ENCODE data around the gene PKNOX2. TPM values are rescaled to one million over a fixed set of nuclear protein-coding genes. Genes with fewer than 3 reads are reported as not detected.

The PKNOX2 gene
- polyA plus RNA-seq, 2 of the 4 experiments (the other 2 are of a cell fraction) = not detected

DNA sequence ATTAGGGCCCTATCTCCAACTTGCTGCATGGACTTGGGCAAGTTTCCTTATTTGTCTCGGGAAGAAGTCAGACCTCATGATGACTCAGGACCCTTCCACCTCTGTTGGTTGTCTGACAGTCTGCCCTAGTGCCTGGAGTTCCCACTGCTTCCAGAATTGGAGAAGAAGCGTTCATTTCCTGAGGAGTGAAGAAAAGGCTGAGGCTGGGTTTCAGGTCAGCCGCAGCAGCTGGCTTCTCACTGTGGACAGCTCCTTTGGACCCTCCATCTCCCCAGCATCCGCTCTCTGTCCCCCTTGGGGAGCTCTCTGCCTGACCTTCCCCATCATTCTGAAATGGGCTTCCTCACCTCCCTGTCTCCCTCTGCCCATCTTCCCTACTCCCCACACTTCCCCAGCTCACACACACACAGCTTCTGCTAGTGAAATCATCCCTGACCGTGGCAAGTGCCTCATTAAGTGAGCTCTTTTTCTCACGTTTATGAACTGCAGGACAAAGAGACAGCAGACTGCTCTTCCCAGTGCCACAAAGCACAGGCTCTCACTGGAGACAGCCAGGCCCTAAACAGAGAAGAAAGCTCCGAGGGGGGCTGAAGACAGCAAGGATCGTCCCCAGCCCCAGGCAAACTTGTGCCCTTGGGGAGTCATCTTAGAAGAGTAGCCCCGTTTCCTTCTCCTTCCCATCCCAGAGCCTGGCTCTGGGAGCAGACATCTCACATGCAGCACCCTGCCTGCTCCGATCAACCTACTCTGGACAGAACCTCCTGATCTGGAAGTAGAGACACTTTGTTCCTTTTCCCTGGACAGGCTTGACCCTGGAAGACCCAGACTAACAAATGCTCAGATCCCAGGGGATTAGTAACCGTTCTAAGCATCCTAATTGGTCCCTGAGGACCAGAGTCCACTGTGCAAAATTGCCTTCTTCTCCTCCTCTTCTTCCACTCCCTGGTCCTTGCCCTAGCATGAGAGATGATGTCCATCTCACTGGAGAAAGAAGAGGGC is 173.6 kb downstream of the PKNOX2 start:
- no peak for DNase-seq (ENCODE audit: low read depth in 1 of 2, low spot score in 1 of 2)
- ATAC-seq = no peak
- POLR2A ChIA-PET = no interaction called here
- Histone ChIP-seq H3K27ac (no peak overlapping the region), H3K4me3 (no peak overlapping the region), H3K9me3 (no peaks in the 10 kb centered on the region), H3K4me2 (no peak overlapping the region), H3K4me1 (no peaks in the 10 kb centered on the region)
- 25% methylated on average over 10 of the region's 11 CpGs for WGBS (ENCODE audit: missing lambda C conversion rate)
- TF ChIP-seq RNF2 (IDR thresholded peaks at IDR 0.05; ENCODE audit: borderline replicate concordance, low read depth) = no peak
- TF ChIP-seq, protein P1, sequence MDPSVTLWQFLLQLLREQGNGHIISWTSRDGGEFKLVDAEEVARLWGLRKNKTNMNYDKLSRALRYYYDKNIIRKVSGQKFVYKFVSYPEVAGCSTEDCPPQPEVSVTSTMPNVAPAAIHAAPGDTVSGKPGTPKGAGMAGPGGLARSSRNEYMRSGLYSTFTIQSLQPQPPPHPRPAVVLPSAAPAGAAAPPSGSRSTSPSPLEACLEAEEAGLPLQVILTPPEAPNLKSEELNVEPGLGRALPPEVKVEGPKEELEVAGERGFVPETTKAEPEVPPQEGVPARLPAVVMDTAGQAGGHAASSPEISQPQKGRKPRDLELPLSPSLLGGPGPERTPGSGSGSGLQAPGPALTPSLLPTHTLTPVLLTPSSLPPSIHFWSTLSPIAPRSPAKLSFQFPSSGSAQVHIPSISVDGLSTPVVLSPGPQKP (IDR thresholded peaks at IDR 0.05; ENCODE audit: low read depth, low read length) = no peak
- TF ChIP-seq RCOR1 (IDR thresholded peaks at IDR 0.05; ENCODE audit: low read depth, low read length) = no peak
- TF ChIP-seq ZSCAN20 (CRISPR knock-in tag; IDR thresholded peaks at IDR 0.05) = no peak
- TF ChIP-seq HOXA7 (CRISPR knock-in tag; IDR thresholded peaks at IDR 0.05) = no peak
- no peak for TF ChIP-seq BHLHE40 (IDR thresholded peaks at IDR 0.05; ENCODE audit: low read depth, low read length)
- TF ChIP-seq, protein P2, sequence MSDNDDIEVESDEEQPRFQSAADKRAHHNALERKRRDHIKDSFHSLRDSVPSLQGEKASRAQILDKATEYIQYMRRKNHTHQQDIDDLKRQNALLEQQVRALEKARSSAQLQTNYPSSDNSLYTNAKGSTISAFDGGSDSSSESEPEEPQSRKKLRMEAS (IDR thresholded peaks at IDR 0.05) = no peak
- TF ChIP-seq ZFP36 (IDR thresholded peaks at IDR 0.05; ENCODE audit: borderline replicate concordance, partially characterized antibody) = no peak
- TF ChIP-seq EHMT2 (IDR thresholded peaks at IDR 0.05; ENCODE audit: low read depth) = no peak
- no peak for TF ChIP-seq MAFK (IDR thresholded peaks at IDR 0.05; ENCODE audit: partially characterized antibody)
- TF ChIP-seq GATA3 (IDR thresholded peaks at IDR 0.05; ENCODE audit: borderline replicate concordance) = no peak
- no peak for FAIRE-seq
- CTCF ChIA-PET = no interaction called here

GRCh38 chr11:125338886-125339811 is 174.6 kb downstream of the PKNOX2 start:
- no peak for FAIRE-seq
- ATAC-seq = no peak
- 56% methylated on average over 17 of the region's 17 CpGs for WGBS (ENCODE audit: missing lambda C conversion rate)
- ChIA-PET POLR2A (no interaction called here), CTCF (no interaction called here)
- no peak overlapping the region for H3K4me3 ChIP-seq
- no peaks in the 10 kb centered on the region for H3K9me3 ChIP-seq
- no peak for TF ChIP-seq CBX8 (IDR thresholded peaks at IDR 0.05)
- no peak overlapping the region for H3K4me2 ChIP-seq
- no peaks in the 10 kb centered on the region for H3K4me1 ChIP-seq
- H3K27ac ChIP-seq = no peak overlapping the region
- DNase-seq (ENCODE audit: low read depth in 1 of 2, low spot score in 1 of 2) = no peak

DNA sequence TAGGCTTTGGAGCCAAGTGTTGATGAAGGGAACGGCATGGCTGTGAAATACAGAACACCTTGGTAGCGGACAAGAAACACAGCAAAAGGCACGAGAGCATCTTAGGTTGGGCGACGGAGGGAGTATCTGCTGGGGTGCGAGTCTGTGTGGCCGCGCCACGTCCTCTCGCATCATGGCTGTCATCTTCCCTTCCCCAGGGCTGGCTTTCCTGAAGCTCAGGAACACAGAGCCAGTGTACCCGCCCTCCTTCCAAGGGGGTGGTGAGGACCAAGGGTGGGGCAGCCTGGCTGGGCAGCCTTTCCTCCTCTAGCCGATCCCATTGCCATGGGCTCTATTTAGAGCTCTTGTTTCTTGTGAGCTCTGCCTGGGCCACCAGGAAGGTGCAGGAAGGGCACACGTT is 177.1 kb downstream of the PKNOX2 start:
- POLR2A ChIA-PET = no interaction called here
- ATAC-seq (no peak), FAIRE-seq (no peak), DNase-seq (ENCODE audit: low read depth in 1 of 2, low spot score in 1 of 2) (no peak)
- WGBS (ENCODE audit: missing lambda C conversion rate) = 60% methylated on average over 8 of the region's 13 CpGs
- Histone ChIP-seq H3K27ac (no peak overlapping the region), H3K4me3 (no peak overlapping the region), H3K4me1 (no peaks in the 10 kb centered on the region), H3K4me2 (no peak overlapping the region), H3K9me3 (no peaks in the 10 kb centered on the region)
- CTCF ChIA-PET = interaction anchor here (0.7 to 1.9 kb wide), 2 partner anchors 9 to 23 kb away, joined by 3 to 8 read pairs; no protein-coding TSS in a partner anchor
- no peak for TF ChIP-seq REST (IDR thresholded peaks at IDR 0.05)
- TF ChIP-seq FOXS1 (CRISPR knock-in tag; IDR thresholded peaks at IDR 0.05) = no peak
- no peak for TF ChIP-seq RCOR1 (IDR thresholded peaks at IDR 0.05; ENCODE audit: low read depth, low read length)
- no peak for TF ChIP-seq CBX2 (IDR thresholded peaks at IDR 0.05; ENCODE audit: borderline replicate concordance, low read depth)
- TF ChIP-seq HES2 (IDR thresholded peaks at IDR 0.05) = no peak
- TF ChIP-seq, protein P3, sequence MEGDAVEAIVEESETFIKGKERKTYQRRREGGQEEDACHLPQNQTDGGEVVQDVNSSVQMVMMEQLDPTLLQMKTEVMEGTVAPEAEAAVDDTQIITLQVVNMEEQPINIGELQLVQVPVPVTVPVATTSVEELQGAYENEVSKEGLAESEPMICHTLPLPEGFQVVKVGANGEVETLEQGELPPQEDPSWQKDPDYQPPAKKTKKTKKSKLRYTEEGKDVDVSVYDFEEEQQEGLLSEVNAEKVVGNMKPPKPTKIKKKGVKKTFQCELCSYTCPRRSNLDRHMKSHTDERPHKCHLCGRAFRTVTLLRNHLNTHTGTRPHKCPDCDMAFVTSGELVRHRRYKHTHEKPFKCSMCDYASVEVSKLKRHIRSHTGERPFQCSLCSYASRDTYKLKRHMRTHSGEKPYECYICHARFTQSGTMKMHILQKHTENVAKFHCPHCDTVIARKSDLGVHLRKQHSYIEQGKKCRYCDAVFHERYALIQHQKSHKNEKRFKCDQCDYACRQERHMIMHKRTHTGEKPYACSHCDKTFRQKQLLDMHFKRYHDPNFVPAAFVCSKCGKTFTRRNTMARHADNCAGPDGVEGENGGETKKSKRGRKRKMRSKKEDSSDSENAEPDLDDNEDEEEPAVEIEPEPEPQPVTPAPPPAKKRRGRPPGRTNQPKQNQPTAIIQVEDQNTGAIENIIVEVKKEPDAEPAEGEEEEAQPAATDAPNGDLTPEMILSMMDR (IDR thresholded peaks at IDR 0.05) = no peak
- TF ChIP-seq CBX8 (IDR thresholded peaks at IDR 0.05) = no peak
- TF ChIP-seq HOXB5 (CRISPR knock-in tag; IDR thresholded peaks at IDR 0.05) = no peak
- no peak for TF ChIP-seq RARB (CRISPR knock-in tag; IDR thresholded peaks at IDR 0.05)
- no peak for TF ChIP-seq TFCP2L1 (CRISPR knock-in tag; IDR thresholded peaks at IDR 0.05)
- TF ChIP-seq NR3C1 (IDR thresholded peaks at IDR 0.05) = no peak
- TF ChIP-seq NPAS2 (CRISPR knock-in tag; IDR thresholded peaks at IDR 0.05; ENCODE audit: borderline replicate concordance) = no peak
- TF ChIP-seq, protein P4, sequence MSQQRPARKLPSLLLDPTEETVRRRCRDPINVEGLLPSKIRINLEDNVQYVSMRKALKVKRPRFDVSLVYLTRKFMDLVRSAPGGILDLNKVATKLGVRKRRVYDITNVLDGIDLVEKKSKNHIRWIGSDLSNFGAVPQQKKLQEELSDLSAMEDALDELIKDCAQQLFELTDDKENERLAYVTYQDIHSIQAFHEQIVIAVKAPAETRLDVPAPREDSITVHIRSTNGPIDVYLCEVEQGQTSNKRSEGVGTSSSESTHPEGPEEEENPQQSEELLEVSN (IDR thresholded peaks at IDR 0.05; ENCODE audit: borderline replicate concordance, low read depth) = no peak

All from A549 (cell line).